GM12865 (cell line): ENCODE measurements around the gene HOATZ.

Experiments used
- DNase-seq: peaks from one replicate; pipeline ENCODE4 v3.0.0; 2010; ENCODE audit warnings: low read depth
- H3K4me3 ChIP-seq: 2 replicates; pipeline ENCODE4 v1.5.1; 2011; ENCODE audit warnings: mild to moderate bottlenecking, low read depth, low read length, control low read depth
- CTCF ChIP-seq: IDR thresholded peaks from 2 replicates; pipeline ENCODE4 v1.5.1; 2011; ENCODE audit warnings: low read length, control low read depth, low read depth, inconsistent platforms; ENCODE audit not compliant: insufficient read depth; ENCODE audit errors: missing control alignments

The HOATZ gene

GRCh38 chr11:111582881-111583280, 68.3 kb downstream of the HOATZ start:
- DNase-seq, result no peak
- no peak for TF ChIP-seq CTCF
- H3K4me3 ChIP-seq, result no peak overlapping the region

- TF ChIP-seq CTCF, result no peak
- no peak overlapping the region for H3K4me3 ChIP-seq
- DNase-seq, result peak; percentile 47
Measured at GRCh38 chr11:111585371-111585770, 70.8 kb downstream of the HOATZ start.

DNA sequence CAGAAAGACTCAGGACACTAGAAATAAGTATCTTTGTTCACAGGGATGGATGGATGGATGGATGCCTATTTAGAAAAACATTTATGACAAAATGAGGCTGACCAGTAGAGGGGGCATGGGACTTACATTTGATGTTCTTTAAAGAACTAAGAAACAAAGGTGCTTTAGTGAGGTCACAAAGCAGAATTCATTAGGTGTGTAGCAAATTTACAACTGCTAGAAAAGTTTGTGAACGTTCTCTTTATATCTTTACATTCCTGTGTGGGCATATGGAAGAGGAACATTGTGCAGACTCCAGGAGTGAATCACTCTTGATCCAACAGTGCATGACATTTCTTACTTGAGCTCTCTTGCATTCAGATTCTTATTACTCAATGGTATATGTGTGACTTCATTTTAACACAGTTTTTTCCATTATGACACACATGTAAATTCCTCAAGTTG, 71.8 kb downstream of the HOATZ start:
- H3K4me3 ChIP-seq, result no peak overlapping the region
- peak; percentile 70 for DNase-seq
- peak; percentile 66 for TF ChIP-seq CTCF
